K562 treated with DMSO at 1 percent for 48 hours (cell line): ENCODE measurements around the gene GNB3. TPM values are rescaled to one million over a fixed set of nuclear protein-coding genes. Genes with fewer than 3 reads are reported as not detected.

Experiments
- total RNA-seq: library from RNA; unstranded; fragments of 300-600 nt; gene quantifications from 2 replicates; pipeline ENCODE4 v1.2.3, GENCODE V29; 2022; ENCODE audit warnings: low replicate concordance; ENCODE audit errors: extremely low read depth

GNB3 gene
- not detected in 2 replicates for total RNA-seq

DNA sequence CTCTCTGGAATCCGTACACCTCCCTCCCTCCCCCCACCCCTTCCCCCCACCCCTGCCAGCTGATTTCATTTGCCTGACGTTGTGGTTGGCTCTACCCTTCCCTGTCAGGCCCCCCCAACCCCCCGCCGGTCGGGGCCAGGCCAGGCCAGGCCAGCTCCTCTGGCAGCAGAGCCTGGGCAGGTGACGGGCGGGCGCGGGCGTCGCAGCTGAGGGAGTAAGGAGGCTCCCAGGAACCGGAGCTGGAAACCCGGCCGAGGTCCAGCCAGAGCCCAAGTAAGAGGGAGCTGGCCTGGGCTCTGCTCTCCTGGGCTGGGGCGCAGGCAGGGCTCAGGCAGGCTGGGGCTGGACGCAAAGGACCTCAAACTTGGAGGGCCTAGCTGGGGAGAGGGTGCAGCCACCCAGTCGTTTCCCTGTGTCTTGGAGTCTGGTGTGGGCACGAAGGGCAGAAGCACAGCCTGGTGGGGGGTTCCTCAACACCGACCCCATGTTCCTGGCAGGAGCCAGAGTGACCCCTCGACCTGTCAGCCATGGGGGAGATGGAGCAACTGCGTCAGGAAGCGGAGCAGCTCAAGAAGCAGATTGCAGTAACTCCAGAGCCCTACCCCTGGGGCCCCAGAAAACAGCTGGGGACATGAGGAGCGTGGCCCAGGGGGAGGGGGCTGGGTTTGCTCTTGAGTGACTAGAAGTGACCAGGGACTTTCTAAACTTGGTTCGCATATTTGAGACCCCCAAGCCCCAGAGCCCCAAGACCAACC lies at the start of gene GNB3:
TSS of gene GNB3 (plus strand) at position 165 of the 755 bp plus-strand sequence. CDS start at position 528, 363 bp downstream.

GRCh38 chr12:6821591-6822425 lies 18.9 kb upstream of the GNB3 start, which contains the start of gene GPR162:
Gene GPR162, plus strand, starts transcription at chr12:6821821. Its CDS starts 2,078 bp downstream, at chr12:6823899.

DNA sequence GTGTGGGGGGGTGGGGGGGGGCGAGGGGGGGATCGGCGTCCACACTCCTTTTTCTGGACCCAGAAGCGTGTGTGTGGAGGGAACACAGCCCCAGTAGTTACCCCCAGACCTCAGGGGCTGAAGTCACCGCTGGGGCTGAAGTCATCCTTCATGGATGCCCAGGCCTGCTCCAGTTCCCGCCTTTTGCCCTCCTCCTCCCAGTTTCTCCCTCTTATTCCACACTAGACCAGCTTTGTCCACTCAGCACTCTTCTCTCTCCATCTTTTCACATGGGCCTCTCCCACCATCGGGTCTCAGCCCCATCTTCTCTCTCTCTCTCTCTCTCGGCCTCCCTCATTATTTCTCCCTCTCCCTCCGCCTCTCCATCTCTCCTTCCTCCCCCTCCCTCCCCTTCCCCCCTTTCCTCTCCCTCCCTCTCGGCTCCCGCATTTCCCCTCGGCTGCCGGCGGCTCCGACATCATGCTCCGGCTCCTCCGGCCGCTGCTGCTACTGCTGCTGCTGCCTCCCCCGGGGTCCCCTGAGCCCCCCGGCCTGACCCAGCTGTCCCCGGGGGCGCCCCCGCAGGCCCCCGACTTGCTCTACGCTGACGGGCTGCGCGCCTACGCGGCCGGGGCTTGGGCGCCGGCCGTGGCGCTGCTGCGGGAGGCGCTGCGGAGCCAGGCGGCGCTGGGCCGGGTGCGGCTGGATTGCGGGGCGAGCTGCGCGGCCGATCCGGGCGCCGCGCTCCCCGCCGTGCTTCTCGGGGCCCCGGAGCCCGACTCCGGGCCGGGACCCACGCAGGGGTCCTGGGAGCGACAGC lies 12.5 kb upstream of the GNB3 start, which contains the start of gene P3H3:
TSS of gene P3H3 (plus strand) at position 426 of the 799 bp plus-strand sequence. CDS start at position 460, 34 bp downstream.

DNA sequence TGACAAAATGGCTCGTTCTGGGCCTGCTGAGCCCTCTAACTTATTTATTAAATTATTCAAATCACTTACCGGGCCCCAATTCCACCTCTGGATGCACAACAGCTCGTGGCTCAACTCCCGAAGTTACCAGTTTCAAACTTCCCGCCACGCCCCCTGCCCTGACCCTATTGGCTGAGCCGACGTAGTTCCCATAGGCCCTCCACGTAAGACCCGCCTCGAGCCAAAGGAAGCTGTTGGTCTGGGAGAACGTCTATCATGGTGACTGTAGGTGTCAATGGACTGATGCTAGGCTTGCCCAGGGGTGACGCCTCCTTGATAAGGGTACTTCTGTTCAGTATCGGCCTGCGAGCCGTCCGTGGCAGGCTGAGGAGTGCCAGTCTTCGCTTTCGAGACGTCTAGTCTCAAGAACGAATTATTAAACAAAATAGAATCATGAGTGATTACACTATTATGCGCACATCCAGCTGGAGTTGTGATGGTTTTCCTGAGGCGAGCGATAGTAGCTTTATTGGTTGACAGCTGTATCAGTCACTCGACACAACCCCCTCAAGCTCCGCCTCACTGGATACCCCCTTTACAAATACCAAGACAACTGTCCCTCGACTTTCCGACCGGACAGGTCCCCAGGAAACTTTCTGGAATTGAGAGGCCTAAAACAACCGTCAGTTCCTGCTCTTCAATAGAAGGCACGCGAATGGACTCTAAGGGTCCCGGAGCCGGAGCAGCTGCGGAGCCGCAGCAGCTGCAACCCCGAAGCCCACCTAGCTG lies 10.6 kb downstream of the GNB3 start, which contains the start of gene CDCA3:
TSS of gene CDCA3 (minus strand) at position 134 of the 768 bp plus-strand sequence. CDS start 334 bp downstream, outside the sequence.

GRCh38 chr12:6851921-6852650 lies 11.4 kb downstream of the GNB3 start, which contains the start of gene USP5:
Gene USP5, plus strand, starts transcription at chr12:6852150. Its CDS starts 30 bp downstream, at chr12:6852180.

GRCh38 chr12:6867413-6868210 lies 26.9 kb downstream of the GNB3 start, which contains the start of gene TPI1:
Gene TPI1, plus strand, starts transcription at chr12:6867531. Its CDS starts 36 bp downstream, at chr12:6867567.

GRCh38 chr12:6873094-6874014 lies 32.6 kb downstream of the GNB3 start, which contains the start of gene SPSB2:
Gene SPSB2, minus strand, starts transcription at chr12:6873303. Its CDS starts 402 bp downstream, at chr12:6872901.

Other genes with a start within 250 kb of the GNB3 start
- gene CHD4, start 233.5 kb upstream of the GNB3 start, total RNA-seq, result 161 and 363 TPM in 2 replicates
- not detected in 2 replicates for gene LPAR5, start 205.0 kb upstream of the GNB3 start, total RNA-seq
- not detected in 2 replicates for gene ACRBP, start 193.5 kb upstream of the GNB3 start, total RNA-seq
- gene ING4, start 177.8 kb upstream of the GNB3 start, total RNA-seq, result not detected in 2 replicates
- not detected in 2 replicates for gene ZNF384, start 151.6 kb upstream of the GNB3 start, total RNA-seq
- gene PIANP, start 140.1 kb upstream of the GNB3 start, total RNA-seq, result not detected in 2 replicates
- not detected in 2 replicates for gene COPS7A, start 116.9 kb upstream of the GNB3 start, total RNA-seq
- gene MLF2, start 87.8 kb upstream of the GNB3 start, total RNA-seq, result not detected in 2 replicates
- gene PTMS, start 74.6 kb upstream of the GNB3 start, total RNA-seq, result 561 TPM in 1 of 2 replicates, not detected in the other
- not detected in 2 replicates for gene LAG3, start 68.4 kb upstream of the GNB3 start, total RNA-seq
- not detected in 2 replicates for gene CD4, start 51.4 kb upstream of the GNB3 start, total RNA-seq
- gene GPR162, start 19.1 kb upstream of the GNB3 start, total RNA-seq, result not detected in 2 replicates
- gene P3H3, start 12.5 kb upstream of the GNB3 start, total RNA-seq, result not detected in 2 replicates
- not detected in 2 replicates for gene CDCA3, start 10.4 kb downstream of the GNB3 start, total RNA-seq
- 152 TPM in 1 of 2 replicates, not detected in the other for gene USP5, start 11.2 kb downstream of the GNB3 start, total RNA-seq
- gene TPI1, start 26.6 kb downstream of the GNB3 start, total RNA-seq, result 376 TPM in 1 of 2 replicates, not detected in the other
- gene SPSB2, start 32.4 kb downstream of the GNB3 start, total RNA-seq, result not detected in 2 replicates
- not detected in 2 replicates for gene LRRC23, start 63.9 kb downstream of the GNB3 start, total RNA-seq
- gene ENO2, start 73.7 kb downstream of the GNB3 start, total RNA-seq, result not detected in 2 replicates
- gene ATN1, start 87.0 kb downstream of the GNB3 start, total RNA-seq, result not detected in 2 replicates
- not detected in 2 replicates for gene RNU7-1, start 102.9 kb downstream of the GNB3 start, total RNA-seq
- gene C12orf57, start 103.1 kb downstream of the GNB3 start, total RNA-seq, result not detected in 2 replicates
- gene PTPN6, start 110.4 kb downstream of the GNB3 start, total RNA-seq, result not detected in 2 replicates
- not detected in 2 replicates for gene PHB2, start 129.7 kb downstream of the GNB3 start, total RNA-seq
- not detected in 2 replicates for gene EMG1, start 130.0 kb downstream of the GNB3 start, total RNA-seq
- not detected in 2 replicates for gene LPCAT3, start 177.6 kb downstream of the GNB3 start, total RNA-seq
- not detected in 2 replicates for gene C1S, start 219.8 kb downstream of the GNB3 start, total RNA-seq